GM21526 (cell line): Measurements from ENCODE around the gene SMIM28.

ENCODE experiments used
- ATAC-seq: cut with Tn5 transposase; IDR thresholded peaks from one replicate; pipeline ENCODE4 v1.9.1; 2021; ENCODE audit warnings: moderate library complexity; ENCODE audit not compliant: unreplicated experiment, low FRiP score

SMIM28 gene

GRCh38 chr6:138372711-138373463 is 4.8 kb upstream of the SMIM28 start:
- ATAC-seq: no peak

- no peak for ATAC-seq
These were observed 3.5 kb upstream of the SMIM28 start for GRCh38 chr6:138374230-138374629.

GRCh38 chr6:138374815-138375214 is 2.9 kb upstream of the SMIM28 start:
- no peak for ATAC-seq

- ATAC-seq: no peak
These were observed 663 bp upstream of the SMIM28 start for GRCh38 chr6:138377042-138377441.

- no peak for ATAC-seq
These were observed 758 bp downstream of the SMIM28 start for GRCh38 chr6:138378463-138378862.

GRCh38 chr6:138382498-138383265 is 5.0 kb downstream of the SMIM28 start:
- ATAC-seq: no peak

GRCh38 chr6:138383776-138384175 is 6.1 kb downstream of the SMIM28 start:
- no peak for ATAC-seq

GRCh38 chr6:138386897-138387296 is 9.2 kb downstream of the SMIM28 start:
- ATAC-seq: no peak

- no peak for ATAC-seq
These were observed 10.1 kb downstream of the SMIM28 start for GRCh38 chr6:138387577-138388368.

- no peak for ATAC-seq
These were observed 11.8 kb downstream of the SMIM28 start for GRCh38 chr6:138389551-138389950.

- ATAC-seq: no peak
These were observed 16.4 kb downstream of the SMIM28 start for GRCh38 chr6:138393871-138394783.

- ATAC-seq: no peak
These were observed 19.0 kb downstream of the SMIM28 start for GRCh38 chr6:138396709-138397108.

GRCh38 chr6:138397128-138398122 is 19.7 kb downstream of the SMIM28 start:
- no peak for ATAC-seq

- ATAC-seq: no peak
These were observed 22.6 kb downstream of the SMIM28 start for GRCh38 chr6:138400326-138400725.

- no peak for ATAC-seq
These were observed 24.5 kb downstream of the SMIM28 start for GRCh38 chr6:138401960-138402837.

GRCh38 chr6:138402838-138403187 is 25.1 kb downstream of the SMIM28 start:
- ATAC-seq: no peak

- ATAC-seq: peak; percentile 11
These were observed 25.7 kb downstream of the SMIM28 start for GRCh38 chr6:138403324-138403800.
